ENCODE results near the gene ODAM.

The ODAM gene

DNA sequence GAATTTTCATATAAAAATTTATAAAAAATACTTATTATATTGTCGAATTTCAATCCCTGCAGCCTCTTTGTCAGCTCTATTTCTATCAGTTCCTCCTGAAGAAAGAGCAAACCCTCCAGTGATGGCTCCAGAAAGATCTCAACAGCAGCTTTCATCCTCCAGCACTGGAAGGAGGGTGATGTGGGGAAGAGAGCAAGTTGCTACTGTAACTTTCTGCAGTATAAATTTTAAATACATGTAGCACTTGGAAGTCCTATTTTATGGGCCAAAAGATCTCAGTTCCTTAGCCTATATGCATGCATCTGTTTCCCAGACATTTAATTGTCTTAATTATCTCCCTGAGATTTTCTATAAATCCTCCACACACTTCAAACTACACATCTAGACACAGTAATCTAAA, 13.7 kb upstream of the ODAM start:
- H3K4me2 ChIP-seq (ENCODE audit: insufficient read depth, low read length, poor library complexity, severe bottlenecking): no peak overlapping the region
- H2AFZ ChIP-seq (ENCODE audit: low read length): no peak overlapping the region
- H3K4me1 ChIP-seq (ENCODE audit: control insufficient read depth in 2 of 2, insufficient read depth in 1 of 2, low read depth in 1 of 2, low read length in 2 of 2): no peaks in the 10 kb centered on the region
- H3K79me1 ChIP-seq (ENCODE audit: low read depth, low read length): no peaks in the 10 kb centered on the region
- H3K27ac ChIP-seq (replicated peaks; ENCODE audit: low read length): no peak overlapping the region
- H3K27me3 ChIP-seq (ENCODE audit: control insufficient read depth in 3 of 3, insufficient read depth in 3 of 3, low read depth in 1 of 3, low read length in 3 of 3): no peaks in the 10 kb centered on the region
- no peak overlapping the region for H2BK15ac ChIP-seq (ENCODE audit: low read length)
- no CpG with 5 or more reads among the region's 1 CpG for WGBS, 2 donors (ENCODE audit: extremely low coverage in 2 of 2, insufficient read length in 2 of 2, insufficient replicate concordance in 1 of 2)
- no peak overlapping the region for H2BK120ac ChIP-seq (ENCODE audit: low read depth, low read length)
- no peak overlapping the region for H2BK5ac ChIP-seq (ENCODE audit: low read length)
- H3K18ac ChIP-seq (ENCODE audit: low read length): no peak overlapping the region
- H3K23ac ChIP-seq (ENCODE audit: low read depth, low read length, poor library complexity): no peak overlapping the region
- no peak for DNase-seq (ENCODE audit: low spot score)
- no peaks in the 10 kb centered on the region for H3K36me3 ChIP-seq (replicated peaks in 1 of 2; ENCODE audit: control insufficient read depth in 2 of 2, insufficient read depth in 2 of 2, low read length in 2 of 2)
- no peak overlapping the region for H3K9ac ChIP-seq (ENCODE audit: low read depth, low read length, poor library complexity)
- H2BK12ac ChIP-seq (ENCODE audit: low read length): no peak overlapping the region
- no peak overlapping the region for H2AK5ac ChIP-seq (ENCODE audit: low read depth, low read length)
- no peak overlapping the region for H4K91ac ChIP-seq (ENCODE audit: low read depth, low read length, poor library complexity)
- H4K8ac ChIP-seq (ENCODE audit: low read depth, low read length): no peak overlapping the region
- no peak overlapping the region for H3K4me3 ChIP-seq (ENCODE audit: low read length in 2 of 2)
- H3K9me3 ChIP-seq (replicated peaks in 1 of 2; ENCODE audit: control insufficient read depth in 2 of 2, insufficient read depth in 1 of 2, low read depth in 1 of 2, low read length in 2 of 2): no peaks in the 10 kb centered on the region
- H3K4ac ChIP-seq (ENCODE audit: low read length): no peak overlapping the region
- no peak overlapping the region for H3K14ac ChIP-seq (ENCODE audit: low read length)

DNA sequence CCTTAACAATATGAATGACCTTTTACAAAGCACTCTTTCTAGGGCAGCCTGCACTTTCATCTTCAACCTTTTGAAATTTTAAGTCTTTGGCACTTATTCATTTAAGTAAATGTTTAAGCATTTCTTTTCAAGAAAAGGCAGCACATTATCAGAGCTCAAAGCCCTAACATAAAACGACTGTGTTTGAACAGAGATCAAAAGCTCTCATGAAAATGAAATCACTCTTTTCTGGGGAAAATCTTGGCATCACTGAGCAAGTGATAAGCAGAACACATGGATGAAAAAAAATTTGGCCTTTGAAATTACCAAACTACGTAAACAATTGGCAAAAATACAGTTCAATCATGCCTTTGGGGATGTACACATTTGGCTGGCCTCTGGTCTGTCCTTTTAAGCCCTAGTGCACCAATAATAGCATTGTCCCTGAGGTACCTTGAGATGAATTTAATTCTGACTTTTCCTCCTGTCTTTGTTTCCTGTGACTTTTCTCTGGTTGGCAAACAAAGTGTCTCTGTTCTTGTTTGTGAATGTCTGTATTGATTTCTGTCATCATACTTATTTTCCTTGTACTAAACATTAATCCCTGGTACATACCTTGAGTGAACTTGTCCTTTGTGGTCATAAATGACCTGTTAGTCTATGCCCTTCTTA, 12.9 kb upstream of the ODAM start:
- Histone ChIP-seq H2BK5ac (ENCODE audit: low read length) (no peak overlapping the region), H3K9me3 (replicated peaks in 1 of 2; ENCODE audit: control insufficient read depth in 2 of 2, insufficient read depth in 1 of 2, low read depth in 1 of 2, low read length in 2 of 2) (no peaks in the 10 kb centered on the region), H2AFZ (ENCODE audit: low read length) (no peak overlapping the region), H3K23ac (ENCODE audit: low read depth, low read length, poor library complexity) (no peak overlapping the region), H4K8ac (ENCODE audit: low read depth, low read length) (no peak overlapping the region), H3K4me1 (ENCODE audit: control insufficient read depth in 2 of 2, insufficient read depth in 1 of 2, low read depth in 1 of 2, low read length in 2 of 2) (no peaks in the 10 kb centered on the region), H3K36me3 (replicated peaks in 1 of 2; ENCODE audit: control insufficient read depth in 2 of 2, insufficient read depth in 2 of 2, low read length in 2 of 2) (no peaks in the 10 kb centered on the region), H3K4me3 (ENCODE audit: low read length in 2 of 2) (no peak overlapping the region), H3K27me3 (ENCODE audit: control insufficient read depth in 3 of 3, insufficient read depth in 3 of 3, low read depth in 1 of 3, low read length in 3 of 3) (no peaks in the 10 kb centered on the region), H3K14ac (ENCODE audit: low read length) (no peak overlapping the region), H3K27ac (replicated peaks; ENCODE audit: low read length) (no peak overlapping the region), H3K4me2 (ENCODE audit: insufficient read depth, low read length, poor library complexity, severe bottlenecking) (no peak overlapping the region), H2BK12ac (ENCODE audit: low read length) (no peak overlapping the region), H3K79me1 (ENCODE audit: low read depth, low read length) (no peaks in the 10 kb centered on the region), H3K9ac (ENCODE audit: low read depth, low read length, poor library complexity) (no peak overlapping the region), H3K4ac (ENCODE audit: low read length) (no peak overlapping the region), H4K91ac (ENCODE audit: low read depth, low read length, poor library complexity) (no peak overlapping the region), H3K18ac (ENCODE audit: low read length) (no peak overlapping the region), H2BK15ac (ENCODE audit: low read length) (no peak overlapping the region), H2BK120ac (ENCODE audit: low read depth, low read length) (no peak overlapping the region), H2AK5ac (ENCODE audit: low read depth, low read length) (no peak overlapping the region)
- WGBS, 2 donors (ENCODE audit: extremely low coverage in 2 of 2, insufficient read length in 2 of 2, insufficient replicate concordance in 1 of 2): no CpG with 5 or more reads among the region's 2 CpGs
- DNase-seq (ENCODE audit: low spot score): no peak

DNA sequence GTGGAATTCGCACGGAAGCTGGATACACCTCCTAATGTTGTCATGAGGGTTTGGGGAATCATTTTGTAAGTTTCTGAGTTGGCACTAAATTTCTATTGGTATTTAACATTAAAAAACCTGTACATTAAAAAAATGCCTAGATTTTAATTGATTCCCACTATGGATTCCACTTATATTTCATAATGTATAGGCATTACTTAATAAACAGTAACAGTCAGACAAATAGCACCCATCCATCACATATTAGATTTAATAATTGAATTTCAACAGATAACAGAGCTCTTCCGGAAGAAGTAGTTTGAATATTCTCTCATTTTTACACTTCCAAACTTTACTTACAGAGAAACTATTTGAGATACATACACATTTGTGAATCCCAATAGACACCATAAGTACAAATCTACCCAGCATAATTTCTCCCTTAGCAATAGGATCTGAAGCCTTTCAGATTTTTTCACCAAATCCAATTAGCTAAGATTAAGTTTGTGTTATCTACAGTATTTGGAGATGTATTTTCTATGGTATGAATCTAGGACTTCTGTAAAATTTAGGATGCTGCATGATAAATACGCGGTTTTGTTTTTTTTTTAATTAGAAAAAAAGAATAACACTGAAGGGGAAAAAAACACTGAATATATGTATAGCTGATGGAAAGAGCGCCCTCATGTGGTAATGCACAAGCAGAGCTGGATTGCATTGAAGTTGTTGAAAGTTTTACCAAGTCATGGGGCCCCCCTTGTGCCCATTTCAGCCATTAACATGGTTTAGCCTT, 12.2 kb upstream of the ODAM start:
- H3K4me2 ChIP-seq (ENCODE audit: insufficient read depth, low read length, poor library complexity, severe bottlenecking): no peak overlapping the region
- no peaks in the 10 kb centered on the region for H3K9me3 ChIP-seq (replicated peaks in 1 of 2; ENCODE audit: control insufficient read depth in 2 of 2, insufficient read depth in 1 of 2, low read depth in 1 of 2, low read length in 2 of 2)
- H3K27me3 ChIP-seq (ENCODE audit: control insufficient read depth in 3 of 3, insufficient read depth in 3 of 3, low read depth in 1 of 3, low read length in 3 of 3): no peaks in the 10 kb centered on the region
- no peak overlapping the region for H3K27ac ChIP-seq (replicated peaks; ENCODE audit: low read length)
- no peak overlapping the region for H3K4me3 ChIP-seq (ENCODE audit: low read length in 2 of 2)
- H2AK5ac ChIP-seq (ENCODE audit: low read depth, low read length): no peak overlapping the region
- no peak overlapping the region for H2AFZ ChIP-seq (ENCODE audit: low read length)
- no peak overlapping the region for H3K23ac ChIP-seq (ENCODE audit: low read depth, low read length, poor library complexity)
- no peak overlapping the region for H2BK12ac ChIP-seq (ENCODE audit: low read length)
- no peak overlapping the region for H2BK5ac ChIP-seq (ENCODE audit: low read length)
- H4K91ac ChIP-seq (ENCODE audit: low read depth, low read length, poor library complexity): no peak overlapping the region
- no peak overlapping the region for H3K18ac ChIP-seq (ENCODE audit: low read length)
- no peak overlapping the region for H4K8ac ChIP-seq (ENCODE audit: low read depth, low read length)
- no peak overlapping the region for H2BK15ac ChIP-seq (ENCODE audit: low read length)
- no peak overlapping the region for H3K14ac ChIP-seq (ENCODE audit: low read length)
- no peak overlapping the region for H3K9ac ChIP-seq (ENCODE audit: low read depth, low read length, poor library complexity)
- no peaks in the 10 kb centered on the region for H3K4me1 ChIP-seq (ENCODE audit: control insufficient read depth in 2 of 2, insufficient read depth in 1 of 2, low read depth in 1 of 2, low read length in 2 of 2)
- no peaks in the 10 kb centered on the region for H3K36me3 ChIP-seq (replicated peaks in 1 of 2; ENCODE audit: control insufficient read depth in 2 of 2, insufficient read depth in 2 of 2, low read length in 2 of 2)
- no peaks in the 10 kb centered on the region for H3K79me1 ChIP-seq (ENCODE audit: low read depth, low read length)
- H2BK120ac ChIP-seq (ENCODE audit: low read depth, low read length): no peak overlapping the region
- H3K4ac ChIP-seq (ENCODE audit: low read length): no peak overlapping the region
- peak; percentile 63 for DNase-seq (ENCODE audit: low spot score)
- WGBS, 2 donors (ENCODE audit: extremely low coverage in 2 of 2, insufficient read length in 2 of 2, insufficient replicate concordance in 1 of 2): no CpG with 5 or more reads among the region's 6 CpGs

DNA sequence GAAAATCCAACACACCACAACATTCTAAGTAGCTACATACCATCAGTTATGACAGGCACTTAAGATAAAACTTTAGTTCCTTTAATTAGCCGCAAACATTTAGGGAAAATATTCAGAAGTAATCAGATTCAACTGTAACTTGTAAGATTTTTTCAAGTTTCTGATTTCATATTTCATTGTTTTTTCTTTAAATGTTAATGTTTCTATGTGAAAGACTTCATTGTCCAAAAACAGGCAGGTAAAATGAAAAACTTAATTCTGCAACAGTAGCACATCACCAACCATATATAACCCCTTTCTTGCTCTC, 11.6 kb upstream of the ODAM start:
- Histone ChIP-seq H3K18ac (ENCODE audit: low read length) (no peak overlapping the region), H3K27me3 (ENCODE audit: control insufficient read depth in 3 of 3, insufficient read depth in 3 of 3, low read depth in 1 of 3, low read length in 3 of 3) (no peaks in the 10 kb centered on the region), H3K4ac (ENCODE audit: low read length) (no peak overlapping the region), H2AK5ac (ENCODE audit: low read depth, low read length) (no peak overlapping the region), H2BK15ac (ENCODE audit: low read length) (no peak overlapping the region), H3K36me3 (replicated peaks in 1 of 2; ENCODE audit: control insufficient read depth in 2 of 2, insufficient read depth in 2 of 2, low read length in 2 of 2) (no peaks in the 10 kb centered on the region), H2BK12ac (ENCODE audit: low read length) (no peak overlapping the region), H3K79me1 (ENCODE audit: low read depth, low read length) (no peaks in the 10 kb centered on the region), H4K8ac (ENCODE audit: low read depth, low read length) (no peak overlapping the region), H2BK120ac (ENCODE audit: low read depth, low read length) (no peak overlapping the region), H4K91ac (ENCODE audit: low read depth, low read length, poor library complexity) (no peak overlapping the region), H2AFZ (ENCODE audit: low read length) (no peak overlapping the region), H3K4me3 (ENCODE audit: low read length in 2 of 2) (no peak overlapping the region), H3K4me1 (ENCODE audit: control insufficient read depth in 2 of 2, insufficient read depth in 1 of 2, low read depth in 1 of 2, low read length in 2 of 2) (no peaks in the 10 kb centered on the region), H3K23ac (ENCODE audit: low read depth, low read length, poor library complexity) (no peak overlapping the region), H2BK5ac (ENCODE audit: low read length) (no peak overlapping the region), H3K14ac (ENCODE audit: low read length) (no peak overlapping the region), H3K4me2 (ENCODE audit: insufficient read depth, low read length, poor library complexity, severe bottlenecking) (no peak overlapping the region), H3K27ac (replicated peaks; ENCODE audit: low read length) (no peak overlapping the region), H3K9me3 (replicated peaks in 1 of 2; ENCODE audit: control insufficient read depth in 2 of 2, insufficient read depth in 1 of 2, low read depth in 1 of 2, low read length in 2 of 2) (no peaks in the 10 kb centered on the region), H3K9ac (ENCODE audit: low read depth, low read length, poor library complexity) (no peak overlapping the region)
- WGBS, 2 donors (ENCODE audit: extremely low coverage in 2 of 2, insufficient read length in 2 of 2, insufficient replicate concordance in 1 of 2): no CpG with 5 or more reads among the region's 1 CpG
- no peak for DNase-seq (ENCODE audit: low spot score)
